M059J (cell line): ENCODE results near the gene ADAMTS9. TPM values are rescaled to one million over a fixed set of nuclear protein-coding genes. Genes with fewer than 3 reads are reported as not detected.
"Not testable (repeated sequence)": the region's sequence is repeated elsewhere in the genome, so short reads cannot be mapped to it uniquely, and the experiment has no call there.

Source experiments
- DNase-seq: peaks from one replicate; pipeline ENCODE4 v3.0.0-alpha.2; 2012; ENCODE audit warnings: low read depth
- total RNA-seq: library from RNA; depleted of rRNA; stranded (reverse); fragments of >200 nt; shearing (Covaris generic); gene quantifications from 2 replicates; pipeline ENCODE4 v1.2.3, GENCODE V29; 2014

Gene ADAMTS9
- total RNA-seq, 1 experiment from 2014 or later = 0.15 TPM

DNA sequence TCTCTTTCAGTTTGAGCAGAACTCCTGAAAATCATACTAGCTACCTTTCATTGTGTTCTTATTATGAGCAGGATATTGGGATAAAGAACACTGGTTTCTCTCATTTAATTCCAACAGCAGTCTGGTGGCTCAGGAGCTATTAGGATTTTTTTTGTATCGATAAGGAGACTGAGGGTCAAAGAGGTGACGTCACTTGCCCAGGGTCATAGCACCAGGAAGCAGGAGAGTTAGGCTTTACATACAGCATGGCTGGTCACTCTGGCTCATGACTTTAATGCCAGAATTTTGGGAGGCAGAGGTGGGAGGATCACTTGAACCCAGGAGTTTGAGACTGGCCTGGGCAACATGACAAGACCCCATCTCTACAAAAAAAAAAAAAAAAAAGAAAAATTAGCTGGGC lies 113.6 kb downstream of the ADAMTS9 start:
- DNase-seq = no peak

GRCh38 chr3:64571982-64572381 lies 115.8 kb downstream of the ADAMTS9 start:
- DNase-seq = no peak

DNA sequence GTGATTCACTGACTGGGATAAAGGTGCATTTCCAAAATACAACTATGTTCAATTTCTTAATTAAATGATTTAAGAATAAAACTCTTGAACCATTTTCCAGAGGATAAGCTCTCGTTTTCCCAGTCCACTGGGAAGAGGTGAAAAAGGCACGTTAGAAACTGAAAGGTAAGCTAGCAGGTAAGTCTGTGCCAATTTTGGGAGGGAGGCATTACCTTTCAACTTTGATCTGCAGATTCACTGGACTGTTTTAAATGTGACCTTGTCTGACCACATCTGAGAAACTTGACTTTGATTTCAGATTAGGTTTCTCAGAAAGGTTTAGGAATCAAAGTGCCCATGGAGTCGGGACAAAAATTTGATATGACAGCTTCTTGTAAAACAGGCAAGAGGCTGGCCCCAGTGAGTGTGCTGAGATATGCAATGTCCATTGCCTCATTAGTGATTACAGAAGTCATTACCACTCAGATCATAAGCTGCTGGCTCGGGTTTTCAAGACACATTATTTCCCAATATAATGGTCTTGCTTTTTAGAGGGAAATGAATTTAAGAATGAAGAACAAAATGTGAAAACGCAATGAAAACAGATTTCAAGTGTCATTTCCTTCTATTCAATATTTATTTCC lies 118.8 kb downstream of the ADAMTS9 start:
- no peak for DNase-seq

GRCh38 chr3:64566859-64567258 lies 120.9 kb downstream of the ADAMTS9 start:
- no peak for DNase-seq

DNA sequence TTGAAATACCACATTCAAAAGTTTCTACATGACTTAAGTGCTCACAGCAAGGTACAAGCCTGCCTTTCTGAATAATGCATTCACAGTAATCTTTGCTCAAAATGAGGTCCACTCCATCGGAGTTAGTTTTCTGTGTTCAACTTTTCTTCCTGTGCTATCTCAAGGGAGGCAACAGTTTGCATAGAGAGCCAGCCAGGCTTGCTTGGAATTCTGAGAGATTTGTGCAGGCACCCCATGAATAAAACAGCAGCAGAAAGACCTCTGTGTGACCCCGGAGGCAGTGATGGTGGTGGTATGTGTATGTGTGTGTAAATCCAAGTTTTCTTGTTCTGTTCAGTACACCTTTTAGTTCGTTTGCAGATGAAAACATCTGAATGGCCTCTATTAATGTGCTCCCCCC lies 124.0 kb downstream of the ADAMTS9 start:
- DNase-seq = no peak

GRCh38 chr3:64561868-64562267 lies 125.9 kb downstream of the ADAMTS9 start:
- DNase-seq = no peak

- no peak for DNase-seq
These were observed 126.4 kb downstream of the ADAMTS9 start for GRCh38 chr3:64561325-64561843.

GRCh38 chr3:64560791-64561190 lies 127.0 kb downstream of the ADAMTS9 start:
- DNase-seq = no peak

DNA sequence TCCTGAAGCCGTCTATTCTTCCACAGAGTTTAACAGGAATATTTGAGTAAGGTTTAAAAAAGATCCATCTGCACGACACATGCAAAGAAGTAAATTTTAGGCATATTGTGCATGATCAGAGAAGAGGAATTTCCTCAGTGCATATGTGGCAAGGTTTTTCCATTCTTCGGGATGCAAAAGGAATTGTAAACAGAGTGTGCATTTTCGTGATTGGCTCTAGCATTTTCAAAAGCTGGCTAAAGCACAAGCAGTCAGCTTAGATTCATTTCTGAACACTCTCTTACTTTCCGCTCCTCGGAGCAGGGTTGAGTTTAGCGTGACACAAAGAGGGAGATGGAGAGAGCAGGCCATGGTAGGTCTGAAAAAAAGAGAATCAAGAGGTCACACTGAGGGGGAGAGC lies 128.2 kb downstream of the ADAMTS9 start:
- DNase-seq = no peak

DNA sequence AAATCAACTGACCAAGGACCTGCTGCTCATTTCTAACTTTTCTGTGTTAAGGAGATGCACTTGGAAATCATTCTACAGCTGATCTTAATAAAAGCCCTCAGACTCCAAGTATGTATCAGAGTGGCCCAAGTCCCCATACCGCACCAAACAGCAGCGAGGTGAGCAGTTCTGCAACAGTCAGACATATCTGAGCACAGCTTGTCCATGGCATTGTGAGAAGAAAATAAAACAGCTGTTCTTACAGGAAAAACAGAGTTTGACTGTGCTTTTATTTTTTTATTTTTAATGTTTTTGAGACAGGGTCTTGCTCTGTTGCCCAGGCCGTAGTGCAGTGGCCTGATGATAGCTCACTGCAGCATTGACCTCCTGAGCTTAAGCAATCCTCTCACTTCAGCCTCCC lies 131.8 kb downstream of the ADAMTS9 start:
- DNase-seq = no peak

GRCh38 chr3:64555351-64555750 lies 132.4 kb downstream of the ADAMTS9 start:
- no peak for DNase-seq

GRCh38 chr3:64554096-64554920 lies 133.5 kb downstream of the ADAMTS9 start:
- DNase-seq = no peak

DNA sequence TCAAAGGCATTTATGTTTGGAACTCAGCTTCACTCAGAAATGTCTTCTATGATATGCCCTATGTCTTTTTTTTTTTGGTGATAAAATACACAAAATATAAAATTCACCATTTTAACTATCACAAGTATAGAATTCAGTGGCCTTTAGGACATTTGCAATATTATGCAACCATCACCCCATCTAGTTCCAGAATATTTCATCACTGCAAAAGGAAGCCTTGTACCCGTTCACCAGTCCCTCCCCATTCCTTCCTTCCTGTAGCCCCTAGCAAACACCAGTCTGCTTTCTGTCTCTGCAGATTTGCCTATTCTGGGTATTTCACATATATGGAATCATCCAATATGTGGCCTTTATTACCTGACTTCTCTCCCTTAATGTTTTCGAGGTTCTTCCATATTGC lies 134.8 kb downstream of the ADAMTS9 start:
- no peak for DNase-seq

DNA sequence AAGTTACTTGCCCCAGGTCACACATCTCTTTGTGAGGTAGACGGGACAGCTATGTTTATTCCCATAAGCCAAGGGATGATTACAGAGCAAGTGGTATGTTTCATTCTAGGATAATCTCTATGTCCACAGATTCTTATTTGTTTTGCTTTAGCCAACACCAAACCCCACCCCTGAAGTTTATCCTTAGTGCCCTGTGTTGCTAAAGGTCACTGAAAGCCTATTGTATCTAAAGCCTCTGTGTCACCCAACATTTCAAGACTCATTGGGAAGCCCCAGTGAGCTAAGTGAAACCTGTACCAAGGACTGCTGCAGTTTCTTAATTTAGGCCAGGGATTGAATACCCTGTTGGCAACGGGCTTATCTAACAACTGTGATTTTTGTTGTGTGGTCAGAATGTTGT lies 135.6 kb downstream of the ADAMTS9 start:
- DNase-seq = no peak

- no peak for DNase-seq
These were observed 136.1 kb downstream of the ADAMTS9 start for GRCh38 chr3:64551697-64552096.

- no peak for DNase-seq
These were observed 137.1 kb downstream of the ADAMTS9 start for GRCh38 chr3:64550745-64551144.

- DNase-seq = no peak
These were observed 137.9 kb downstream of the ADAMTS9 start for GRCh38 chr3:64549869-64550268.

DNA sequence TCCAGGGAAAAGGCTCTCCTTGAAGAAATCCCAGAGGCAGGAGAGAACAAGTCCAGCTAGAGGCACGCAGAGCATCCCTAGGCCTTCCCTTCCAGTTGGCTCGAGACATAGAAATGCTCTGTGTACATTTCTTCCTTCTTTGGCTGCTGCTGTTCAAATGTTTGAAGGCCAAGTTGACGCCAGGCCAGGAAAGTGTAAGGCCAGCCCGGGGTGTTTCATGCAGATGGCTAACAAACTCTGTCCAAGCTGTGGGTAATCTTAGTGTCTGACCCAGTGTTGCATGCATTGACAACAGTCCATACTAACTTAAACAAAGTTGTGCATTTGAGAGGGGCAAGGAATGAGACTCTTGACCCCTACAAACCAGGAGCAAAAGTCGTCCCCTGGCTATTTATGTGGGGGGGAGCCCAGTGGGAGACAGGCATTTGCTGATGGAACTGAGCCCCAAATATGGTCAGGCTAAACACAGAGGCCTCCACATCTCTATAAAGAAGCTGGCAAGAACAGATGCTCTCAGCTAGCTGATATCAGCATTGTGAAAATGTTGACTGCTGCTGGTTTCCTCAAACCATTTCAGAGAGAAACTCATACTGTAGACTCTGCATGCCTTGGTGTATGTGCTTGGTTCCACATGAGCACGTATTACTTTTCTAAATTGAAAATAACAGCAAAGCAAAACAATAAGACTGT lies 139.5 kb downstream of the ADAMTS9 start:
- DNase-seq = no peak

- no peak for DNase-seq
These were observed 140.9 kb downstream of the ADAMTS9 start for GRCh38 chr3:64546856-64547255.

GRCh38 chr3:64545239-64545638 lies 142.6 kb downstream of the ADAMTS9 start:
- DNase-seq = not testable (repeated sequence)

GRCh38 chr3:64541803-64542202 lies 146.0 kb downstream of the ADAMTS9 start:
- DNase-seq = no peak

DNA sequence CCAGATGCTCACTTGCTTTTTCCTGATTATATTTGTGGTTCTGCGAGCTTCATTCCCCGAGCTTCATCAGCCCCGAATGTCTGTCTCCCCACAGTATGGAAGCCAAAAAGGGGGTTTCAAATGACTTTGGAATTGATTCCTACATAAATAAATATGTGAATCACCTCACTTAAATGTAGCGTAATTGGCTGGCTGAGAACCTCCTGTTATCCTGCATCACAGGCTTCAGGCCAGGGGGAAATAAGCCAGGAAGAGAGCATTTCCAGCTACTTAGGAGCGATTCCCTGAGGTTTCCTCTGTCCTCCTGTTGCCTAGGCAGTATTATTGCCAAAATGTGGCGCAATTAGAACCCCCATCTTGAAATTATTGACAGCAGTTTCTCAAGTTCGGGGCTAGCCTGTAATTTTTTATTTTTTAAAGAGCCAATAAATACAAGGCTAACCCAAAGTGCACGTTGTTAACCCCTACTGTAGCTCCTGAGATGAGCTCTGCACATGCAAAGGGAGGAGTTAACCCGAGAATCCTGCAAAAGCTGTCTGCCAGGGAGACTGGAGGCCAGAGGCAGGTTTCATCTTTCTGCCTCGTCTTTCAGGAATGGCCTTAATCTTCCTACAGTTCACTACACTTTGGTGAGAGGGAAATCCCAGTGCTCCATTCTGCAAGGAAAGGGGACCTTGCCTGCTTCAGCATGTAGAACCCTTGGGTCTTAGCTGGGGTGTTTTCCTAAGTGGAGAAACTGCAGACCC lies 148.2 kb downstream of the ADAMTS9 start:
- DNase-seq = peak; percentile 12
